UCSD-AML1 (cell line): Measurements from ENCODE around the gene GPR6.

Experiments used
- DNase-seq: peaks from one replicate; lab custom pipeline; 2025; ENCODE audit not compliant: unreplicated experiment; lab: John Stamatoyannopoulos, UW

Gene GPR6, protein sequence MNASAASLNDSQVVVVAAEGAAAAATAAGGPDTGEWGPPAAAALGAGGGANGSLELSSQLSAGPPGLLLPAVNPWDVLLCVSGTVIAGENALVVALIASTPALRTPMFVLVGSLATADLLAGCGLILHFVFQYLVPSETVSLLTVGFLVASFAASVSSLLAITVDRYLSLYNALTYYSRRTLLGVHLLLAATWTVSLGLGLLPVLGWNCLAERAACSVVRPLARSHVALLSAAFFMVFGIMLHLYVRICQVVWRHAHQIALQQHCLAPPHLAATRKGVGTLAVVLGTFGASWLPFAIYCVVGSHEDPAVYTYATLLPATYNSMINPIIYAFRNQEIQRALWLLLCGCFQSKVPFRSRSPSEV

DNA sequence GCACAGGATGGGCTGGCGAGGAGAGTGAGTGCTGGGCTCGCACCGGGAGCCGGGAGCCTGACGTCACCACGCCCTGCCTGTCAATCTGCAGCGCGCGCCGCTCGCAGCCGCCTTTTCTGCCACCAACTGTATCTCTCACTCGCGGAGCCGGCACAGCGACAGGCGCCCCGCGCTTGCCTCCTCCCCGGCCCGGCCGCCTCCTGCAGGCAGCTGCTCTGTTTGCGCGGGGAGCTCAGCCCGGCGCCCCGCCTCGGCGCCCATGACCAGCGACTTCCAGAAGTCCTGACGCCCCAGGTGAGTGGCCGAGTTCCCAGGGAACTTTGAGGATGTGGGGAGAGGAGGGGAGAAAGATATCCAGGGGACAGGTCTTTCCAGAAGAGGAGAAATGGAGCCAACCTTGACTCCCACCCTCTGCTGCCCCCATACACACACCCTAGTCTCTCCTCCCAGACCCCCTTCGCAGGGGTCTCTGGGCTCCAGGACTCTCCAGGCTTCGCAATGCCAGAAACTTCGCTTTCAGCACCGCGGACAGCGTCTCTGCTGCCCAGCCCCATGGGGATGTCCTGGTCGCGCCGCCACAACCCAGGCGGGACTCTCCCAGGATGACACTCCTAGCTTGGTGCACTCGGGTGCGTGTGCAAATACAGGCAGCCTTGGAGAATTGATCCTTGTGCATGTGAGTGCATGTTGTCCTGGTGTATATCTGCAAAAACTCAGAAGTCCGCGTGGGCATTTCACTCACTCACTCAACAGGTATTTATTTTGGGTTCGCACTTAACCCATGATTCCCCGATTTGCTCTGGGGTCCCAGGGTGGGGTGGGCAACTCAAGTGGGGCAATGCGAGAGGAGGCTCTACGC lies at the start of gene GPR6:
Gene GPR6 (plus strand): TSS at position 138 of the 859 bp plus-strand sequence. CDS start 802 bp downstream, outside the sequence.
- DNase-seq = peak; percentile 68

DNA sequence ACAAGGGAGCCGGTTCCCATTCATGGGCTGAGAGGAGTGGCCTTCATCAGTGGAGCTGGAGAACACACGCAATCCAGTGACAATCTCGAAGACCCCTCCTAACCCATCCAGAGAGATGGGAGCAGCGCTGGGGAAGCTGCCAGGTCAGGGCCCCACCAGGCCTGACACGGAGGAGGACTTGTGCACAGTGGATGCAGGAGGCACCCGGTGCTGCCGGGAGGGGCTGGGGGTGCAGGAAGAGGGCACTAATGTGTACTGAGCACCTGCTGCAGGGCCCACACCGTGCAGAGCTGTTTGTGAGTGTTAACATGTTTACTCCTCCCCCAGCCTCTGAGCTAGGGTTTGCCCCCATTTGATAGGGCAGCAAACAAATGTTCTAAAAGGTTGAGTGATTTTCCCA lies 43.8 kb upstream of the GPR6 start:
- no peak for DNase-seq

DNA sequence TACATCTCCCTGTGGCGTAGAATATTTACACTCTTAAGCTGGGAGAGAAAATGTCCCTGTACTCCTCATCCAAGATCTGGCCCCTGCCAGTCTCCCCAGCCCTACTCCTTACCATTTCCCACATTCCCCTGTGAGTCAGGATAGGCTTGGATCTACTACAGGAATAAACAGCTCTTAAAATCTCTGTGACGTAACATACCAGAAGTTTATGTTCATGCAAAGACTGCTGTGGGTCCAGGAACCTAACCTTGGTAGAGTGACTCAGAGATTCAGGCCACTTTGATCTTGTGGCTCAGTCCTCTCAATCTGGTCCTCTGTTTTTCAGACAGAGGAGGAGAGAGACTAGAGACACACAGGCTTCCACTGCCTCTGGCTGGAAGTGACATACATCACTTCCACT lies 38.5 kb upstream of the GPR6 start:
- no peak for DNase-seq

DNA sequence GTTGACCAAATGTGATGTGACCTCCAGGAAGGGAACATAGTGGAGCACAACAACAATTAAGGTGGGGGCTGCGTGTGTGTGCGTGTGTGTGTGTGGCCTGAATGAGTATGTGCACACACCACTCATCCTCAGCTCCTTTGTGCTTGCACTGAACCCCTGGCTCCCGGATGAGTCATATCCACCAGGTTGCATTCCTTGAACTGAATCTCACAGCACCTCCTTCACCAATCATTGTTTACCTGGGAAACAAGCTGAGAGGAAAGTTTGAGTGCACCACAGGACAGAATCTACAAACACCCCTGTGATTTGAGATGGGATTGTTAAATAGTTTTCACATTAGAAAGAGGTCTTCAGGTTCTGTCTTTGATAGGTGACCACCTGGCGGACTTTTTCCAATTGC lies 33.7 kb upstream of the GPR6 start:
- no peak for DNase-seq

DNA sequence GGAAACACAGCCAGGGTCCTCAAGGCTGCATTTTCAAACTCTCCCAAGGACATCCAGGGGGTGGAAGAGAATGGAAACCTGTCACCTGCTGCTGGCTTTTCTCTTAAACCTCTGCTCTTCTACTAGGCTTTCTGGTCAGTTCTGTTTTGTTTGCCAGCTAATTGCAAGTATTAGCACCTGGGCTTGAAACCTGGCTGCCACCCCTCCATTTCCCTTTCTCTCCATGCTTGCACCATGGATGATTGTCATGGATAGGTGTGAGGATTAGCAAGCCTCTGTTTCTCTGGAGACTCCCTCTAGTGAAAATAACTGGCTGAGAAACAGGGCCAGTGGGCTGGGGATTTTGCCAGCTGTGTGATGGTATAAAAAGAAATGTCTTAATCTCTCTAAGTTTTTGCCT lies 33.0 kb upstream of the GPR6 start:
- DNase-seq = no peak

DNA sequence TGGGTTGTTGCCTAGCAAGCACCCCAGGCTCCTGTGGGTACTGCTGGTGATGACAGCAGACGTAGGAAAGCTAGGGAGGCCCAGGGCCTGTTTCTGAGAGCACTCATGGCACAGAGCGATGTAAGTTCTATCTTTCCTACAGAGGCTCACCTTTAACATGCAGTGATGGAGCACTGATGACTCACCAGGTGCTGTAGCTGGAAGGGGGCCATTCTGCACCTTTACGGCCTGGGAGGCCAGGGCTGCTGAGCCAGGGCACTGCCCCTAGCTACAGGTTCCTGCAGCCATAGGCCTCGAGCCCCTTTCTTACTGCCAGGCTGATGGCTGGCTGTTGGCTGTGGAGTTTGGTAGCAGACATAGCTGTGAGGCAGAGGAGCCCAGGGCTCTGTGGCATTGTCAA lies 31.1 kb upstream of the GPR6 start:
- no peak for DNase-seq

DNA sequence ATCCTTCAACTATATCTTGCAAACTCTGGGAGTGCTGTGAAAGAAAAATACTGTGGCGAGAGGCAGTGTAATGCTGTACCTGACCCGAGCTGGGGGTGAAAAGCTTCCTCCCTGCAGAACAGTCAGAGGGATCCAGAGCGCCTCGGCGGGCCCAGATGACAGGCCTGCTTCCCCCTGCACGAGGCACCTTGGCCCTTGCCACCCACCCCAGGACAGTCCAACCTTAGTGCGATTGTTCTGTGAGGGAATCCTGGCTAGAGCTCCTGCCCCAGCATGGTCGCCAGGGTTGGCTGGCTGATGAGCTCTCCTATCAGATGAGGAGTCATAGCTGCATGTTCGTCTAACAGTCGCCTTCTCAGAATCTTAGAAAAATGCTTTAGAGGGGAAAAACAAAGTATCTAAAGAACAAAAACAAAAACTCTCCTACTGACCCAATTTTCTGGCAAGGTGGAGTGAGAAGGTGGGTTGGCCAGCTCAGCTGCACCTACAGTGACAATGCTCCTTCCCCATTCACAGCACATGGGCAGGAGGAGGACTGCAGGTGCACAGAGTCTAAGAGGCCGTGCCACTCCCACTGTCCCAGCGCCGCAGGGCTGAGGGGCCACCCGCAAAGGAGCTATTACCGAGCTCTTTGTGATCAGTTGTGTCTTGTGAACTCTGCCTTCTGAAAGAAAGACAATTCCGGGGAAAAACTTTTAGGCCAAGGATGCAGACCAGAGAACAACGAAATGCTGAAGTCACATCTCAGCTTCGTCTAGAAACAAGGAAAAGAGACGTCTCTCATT lies 28.6 kb upstream of the GPR6 start:
- DNase-seq = no peak

DNA sequence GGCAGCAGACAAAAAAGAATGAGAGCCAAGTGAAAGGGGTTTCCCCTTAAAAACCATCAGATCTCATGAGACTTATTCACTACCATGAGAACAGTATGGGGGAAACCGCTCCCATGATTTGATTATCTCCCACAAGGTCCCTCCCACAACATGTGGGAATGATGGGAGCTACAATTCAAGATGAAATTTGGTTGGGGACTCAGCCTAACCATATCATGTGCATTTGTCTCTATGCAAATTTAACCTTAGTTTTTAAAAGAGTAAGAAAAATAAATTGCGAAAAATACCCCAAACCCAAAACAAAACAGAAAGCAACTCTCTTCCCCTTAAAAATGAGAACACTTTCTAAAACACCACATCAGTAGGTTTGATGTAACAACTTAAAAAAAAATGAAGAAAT lies 22.6 kb upstream of the GPR6 start:
- no peak for DNase-seq

DNA sequence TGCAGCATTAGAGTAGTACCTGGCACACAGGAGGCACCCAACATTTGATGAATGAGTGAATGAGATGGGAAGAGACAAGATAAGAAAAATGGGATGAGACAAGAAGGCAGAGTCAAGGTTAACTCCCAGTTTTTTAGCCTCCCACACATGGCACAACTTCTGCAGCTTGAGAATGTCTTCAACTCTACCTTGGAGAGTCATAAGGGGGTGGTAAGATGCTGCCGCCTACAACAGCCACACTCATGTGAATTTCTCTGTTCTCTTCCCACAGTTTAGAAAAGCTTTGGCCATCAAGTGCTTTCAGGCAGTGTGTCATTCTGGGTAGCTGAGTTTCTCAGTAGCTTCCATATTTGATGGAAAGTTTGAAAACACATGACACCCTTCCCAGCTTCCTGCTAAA lies 19.5 kb upstream of the GPR6 start:
- no peak for DNase-seq

DNA sequence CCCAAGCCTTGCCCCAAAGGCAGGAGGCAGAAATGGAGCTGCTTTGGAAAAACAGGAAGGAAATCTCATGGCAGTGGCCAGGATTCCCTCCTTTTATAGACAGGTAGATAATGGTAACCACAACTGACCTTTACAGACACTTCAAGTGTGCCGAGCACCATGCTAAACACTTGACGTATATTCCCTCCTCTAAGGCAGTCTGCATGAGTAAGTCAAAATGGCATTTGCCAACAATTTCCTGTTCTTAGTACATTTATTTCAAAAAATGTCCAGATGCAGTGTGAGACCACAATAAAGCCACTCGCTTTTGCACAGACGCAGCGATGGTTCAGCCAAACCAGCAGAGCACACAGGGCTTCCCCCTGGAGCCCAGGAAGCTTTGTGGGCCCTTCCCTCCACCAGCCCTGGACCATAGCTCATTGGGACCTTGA lies 16.5 kb upstream of the GPR6 start:
- peak; percentile 34 for DNase-seq

DNA sequence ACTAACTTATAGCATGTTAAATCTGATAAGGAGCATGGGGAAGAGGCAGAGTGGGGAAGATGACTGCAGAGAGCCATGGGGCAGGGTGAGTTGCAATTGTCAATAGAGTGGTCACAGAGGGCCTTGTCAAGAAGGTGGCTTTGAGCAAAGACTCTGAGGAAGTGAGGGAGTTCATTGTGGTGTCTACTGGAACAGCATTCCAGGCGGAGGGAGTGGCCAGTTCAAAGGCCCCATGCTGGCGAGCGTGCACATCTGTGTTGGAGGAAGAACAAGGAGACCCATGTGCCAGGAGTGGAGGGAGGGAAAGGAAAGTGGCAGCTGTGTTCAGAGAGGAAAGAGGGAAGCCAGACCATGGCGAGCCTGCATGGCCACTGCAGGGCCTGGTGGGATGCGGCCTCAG lies 15.8 kb upstream of the GPR6 start:
- no peak for DNase-seq

DNA sequence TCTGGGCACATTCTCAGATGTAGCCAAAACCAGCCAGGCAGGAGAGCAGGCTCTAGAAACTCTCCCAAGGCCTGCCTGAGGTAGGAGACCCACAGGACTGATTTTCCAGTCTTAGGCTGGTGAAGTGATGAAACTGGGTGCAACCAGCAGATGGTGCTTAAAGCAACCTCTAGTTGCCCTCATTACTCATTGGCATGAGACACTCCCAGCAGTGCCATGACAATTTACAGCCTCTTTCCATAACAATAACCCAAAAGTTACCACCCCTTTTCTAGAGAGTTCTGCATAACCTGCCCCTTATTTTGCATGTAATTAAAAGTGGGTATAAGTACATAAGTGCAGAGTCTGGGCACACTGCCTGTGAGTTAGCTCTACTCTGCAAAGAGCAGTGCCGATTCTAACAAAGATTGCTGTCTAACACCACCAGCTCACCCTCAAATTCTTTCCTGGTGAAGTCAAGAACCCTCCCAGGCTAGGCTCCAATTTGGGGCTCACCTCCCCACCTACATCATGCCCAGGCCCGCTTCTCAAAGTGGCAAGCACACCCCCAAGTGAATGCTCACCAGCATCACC lies 14.4 kb upstream of the GPR6 start:
- no peak for DNase-seq

DNA sequence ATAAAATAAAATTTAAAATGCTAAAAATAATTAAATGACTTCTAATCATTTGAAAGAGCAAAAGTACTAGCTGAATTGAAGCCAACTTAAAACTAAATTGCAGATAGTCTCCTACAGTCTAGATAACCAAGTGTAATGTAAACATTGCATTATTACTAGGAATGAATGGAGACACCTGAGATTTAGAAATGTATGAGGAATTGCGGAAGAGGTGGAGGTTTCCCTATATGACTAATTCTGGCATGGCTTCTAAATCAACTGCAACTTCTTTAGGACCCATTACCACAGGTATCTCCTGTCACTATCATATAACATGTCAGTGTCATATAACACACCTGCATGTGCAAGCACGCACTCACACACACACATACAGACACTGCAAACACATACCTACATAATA lies 13.2 kb upstream of the GPR6 start:
- no peak for DNase-seq

DNA sequence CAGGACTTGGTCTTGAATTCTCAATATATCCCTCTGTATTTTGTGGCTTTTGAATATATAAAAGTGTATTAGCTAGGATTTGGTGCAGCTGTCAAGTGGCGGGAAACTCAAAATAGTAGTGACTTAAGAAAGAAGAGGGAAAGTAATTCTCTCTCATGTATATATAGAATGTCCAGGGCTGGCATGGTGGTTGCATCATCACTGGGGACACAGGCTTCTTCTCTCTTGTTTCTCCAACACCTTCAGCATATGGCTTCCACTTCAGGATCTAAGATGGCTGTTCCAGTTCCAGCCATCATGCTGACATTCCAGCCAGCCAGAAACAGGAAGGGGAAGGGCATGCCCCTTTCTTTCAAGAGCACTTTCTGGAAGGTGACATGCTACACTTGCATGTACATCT lies 11.8 kb upstream of the GPR6 start:
- no peak for DNase-seq

DNA sequence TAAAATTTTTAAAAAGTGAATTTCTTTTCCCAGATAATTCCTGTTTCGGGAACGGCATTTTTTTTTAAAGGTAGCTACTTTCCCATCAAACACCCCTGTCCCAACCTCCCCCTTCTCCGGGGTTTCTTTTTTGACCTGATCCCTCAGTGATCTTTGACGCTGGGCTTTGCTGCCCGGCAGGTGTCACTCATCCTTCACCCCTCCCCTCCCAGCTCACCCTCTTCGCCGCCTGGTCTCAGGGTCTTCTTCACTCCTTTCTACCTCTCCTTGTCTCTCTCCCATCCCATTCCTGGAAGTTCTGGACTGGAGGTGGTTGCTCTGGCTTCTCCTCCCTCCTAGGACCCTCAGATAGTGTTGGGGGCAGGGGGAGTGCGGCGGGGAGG lies 329 bp upstream of the GPR6 start:
- DNase-seq = no peak

DNA sequence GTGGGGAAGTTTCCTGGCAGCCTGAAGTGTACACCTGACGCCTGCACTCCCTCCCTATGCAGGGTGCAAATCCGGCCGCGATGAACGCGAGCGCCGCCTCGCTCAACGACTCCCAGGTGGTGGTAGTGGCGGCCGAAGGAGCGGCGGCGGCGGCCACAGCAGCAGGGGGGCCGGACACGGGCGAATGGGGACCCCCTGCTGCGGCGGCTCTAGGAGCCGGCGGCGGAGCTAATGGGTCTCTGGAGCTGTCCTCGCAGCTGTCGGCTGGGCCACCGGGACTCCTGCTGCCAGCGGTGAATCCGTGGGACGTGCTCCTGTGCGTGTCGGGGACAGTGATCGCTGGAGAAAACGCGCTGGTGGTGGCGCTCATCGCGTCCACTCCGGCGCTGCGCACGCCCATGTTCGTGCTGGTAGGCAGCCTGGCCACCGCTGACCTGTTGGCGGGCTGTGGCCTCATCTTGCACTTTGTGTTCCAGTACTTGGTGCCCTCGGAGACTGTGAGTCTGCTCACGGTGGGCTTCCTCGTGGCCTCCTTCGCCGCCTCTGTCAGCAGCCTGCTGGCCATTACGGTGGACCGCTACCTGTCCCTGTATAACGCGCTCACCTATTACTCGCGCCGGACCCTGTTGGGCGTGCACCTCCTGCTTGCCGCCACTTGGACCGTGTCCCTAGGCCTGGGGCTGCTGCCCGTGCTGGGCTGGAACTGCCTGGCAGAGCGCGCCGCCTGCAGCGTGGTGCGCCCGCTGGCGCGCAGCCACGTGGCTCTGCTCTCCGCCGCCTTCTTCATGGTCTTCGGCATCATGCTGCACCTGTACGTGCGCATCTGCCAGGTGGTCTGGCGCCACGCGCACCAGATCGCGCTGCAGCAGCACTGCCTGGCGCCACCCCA lies 1.2 kb downstream of the GPR6 start:
- no peak for DNase-seq

DNA sequence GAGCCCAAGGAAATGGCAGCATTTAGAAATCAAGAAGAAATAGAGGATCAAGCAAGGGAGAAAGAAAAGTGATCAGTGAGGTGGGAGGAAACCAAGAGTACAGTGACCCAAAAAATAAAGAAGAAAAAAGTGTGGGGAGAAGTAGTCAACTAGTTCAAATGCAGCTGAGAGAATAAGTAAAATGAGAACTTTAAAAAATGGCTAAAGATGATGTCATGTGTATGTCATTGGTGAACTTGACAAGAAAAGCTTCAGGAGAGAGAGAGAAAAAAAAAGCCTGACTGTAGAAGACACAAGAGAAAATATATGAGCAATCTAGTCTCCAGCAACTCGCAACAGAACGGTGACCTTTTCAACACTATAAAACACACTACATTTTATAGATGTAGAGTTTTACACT lies 6.3 kb downstream of the GPR6 start:
- no peak for DNase-seq

DNA sequence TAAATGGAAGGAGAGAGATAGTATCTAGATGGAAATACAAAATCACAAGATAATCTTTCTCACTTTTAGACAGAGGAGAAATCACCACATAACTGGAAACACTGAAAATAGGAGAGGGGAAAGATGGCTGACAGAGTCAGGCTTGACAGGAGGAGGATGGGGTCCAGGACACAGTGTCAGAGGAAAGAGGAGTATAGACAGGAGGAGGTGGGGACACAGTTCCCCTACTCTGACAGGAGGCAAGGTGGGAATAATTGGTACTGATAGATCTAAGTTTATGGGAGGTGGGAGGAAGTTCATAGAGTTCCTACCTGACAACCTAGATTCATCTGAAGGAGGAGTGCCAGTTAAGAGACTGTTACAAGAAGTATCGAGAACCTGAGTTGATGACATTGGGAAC lies 9.1 kb downstream of the GPR6 start:
- DNase-seq = no peak

DNA sequence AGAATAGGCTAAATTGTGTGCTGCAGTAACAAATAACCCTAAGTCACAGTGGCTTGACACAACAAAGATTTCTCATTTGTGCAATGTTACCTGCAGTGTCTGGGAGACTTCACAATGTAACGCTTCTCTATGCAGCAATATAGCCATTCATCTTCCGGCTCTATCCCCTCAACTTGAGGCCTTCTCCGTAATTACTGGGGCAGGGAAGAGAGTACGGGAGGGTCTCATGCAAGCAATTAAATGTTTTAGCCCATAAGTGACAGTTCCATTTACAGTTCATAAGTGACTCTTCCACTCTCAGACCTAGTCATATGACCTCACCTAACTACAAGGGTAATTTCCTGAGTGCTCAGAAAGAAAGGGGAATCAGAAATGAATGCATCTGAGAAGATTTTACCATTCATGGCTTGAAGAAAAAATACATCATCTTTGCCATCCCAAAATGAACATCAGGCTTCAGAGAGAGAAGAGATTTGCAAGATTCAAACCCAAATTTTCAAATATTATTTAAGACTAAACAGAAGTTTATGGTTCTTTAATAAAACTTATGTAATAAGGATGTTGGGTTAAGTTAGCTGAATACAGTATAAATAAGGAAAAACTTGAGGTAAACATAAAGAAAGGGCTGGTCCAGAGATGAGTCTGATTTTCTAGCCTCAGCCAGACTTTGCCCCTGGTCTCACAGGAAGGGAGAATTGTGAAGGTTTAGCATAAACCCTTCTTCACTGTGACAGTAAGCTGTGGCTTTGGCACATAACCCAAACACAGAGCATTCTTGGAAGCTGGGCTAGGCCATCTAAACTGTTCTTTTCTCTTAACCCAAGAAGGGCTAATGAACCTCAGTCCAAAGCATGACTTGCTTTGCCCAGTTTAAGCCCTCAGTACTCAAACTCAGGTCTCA lies 13.3 kb downstream of the GPR6 start:
- DNase-seq = no peak
